HEK293 (cell line): ENCODE measurements around the gene SREBF1.
A peak's percentile ranks its signal among the peaks of the same experiment; 100 is the strongest.

Source experiments
- MZF1 ChIP-seq: fragments of 450-650 bp; formaldehyde crosslinking; IDR thresholded peaks from 2 replicates; pipeline ENCODE4 v1.5.1; 2017; ENCODE audit warnings: missing biosample characterization, missing genetic modification characterization, borderline replicate concordance
- OSR2 ChIP-seq: fragments of 450-650 bp; formaldehyde crosslinking; IDR thresholded peaks from 2 replicates; pipeline ENCODE4 v1.5.1; 2016; ENCODE audit warnings: missing biosample characterization, missing genetic modification characterization
- PRDM1 ChIP-seq: fragments of 450-650 bp; formaldehyde crosslinking; IDR thresholded peaks from 2 replicates; pipeline ENCODE4; 2016; ENCODE audit warnings: missing biosample characterization, missing genetic modification characterization
- SCRT1 ChIP-seq: fragments of 450-650 bp; formaldehyde crosslinking; IDR thresholded peaks from 2 replicates; pipeline ENCODE4 v1.5.1; 2016; ENCODE audit warnings: missing biosample characterization, missing genetic modification characterization, borderline replicate concordance
- SCRT2 ChIP-seq: fragments of 450-650 bp; formaldehyde crosslinking; IDR thresholded peaks from 2 replicates; pipeline ENCODE4 v1.5.1; 2016; ENCODE audit warnings: missing biosample characterization, missing genetic modification characterization
- ZBTB11 ChIP-seq: fragments of 450-650 bp; formaldehyde crosslinking; conservative IDR thresholded peaks from 2 replicates; pipeline ENCODE4 v1.5.1; 2016; ENCODE audit warnings: low read depth, missing biosample characterization, missing genetic modification characterization
- ZNF175 ChIP-seq: fragments of 450-650 bp; formaldehyde crosslinking; IDR thresholded peaks from 2 replicates; pipeline ENCODE4 v1.5.1; 2016; ENCODE audit warnings: missing biosample characterization, missing genetic modification characterization
- ZNF341 ChIP-seq: fragments of 450-650 bp; formaldehyde crosslinking; IDR thresholded peaks from 2 replicates; pipeline ENCODE4; 2016; ENCODE audit warnings: low read depth, missing biosample characterization, missing genetic modification characterization
- ZNF366 ChIP-seq: fragments of 450-650 bp; formaldehyde crosslinking; conservative IDR thresholded peaks from 2 replicates; pipeline ENCODE4 v1.5.1; 2016; ENCODE audit warnings: missing biosample characterization, missing genetic modification characterization
- ZNF404 ChIP-seq: fragments of 450-650 bp; formaldehyde crosslinking; IDR thresholded peaks from 2 replicates; pipeline ENCODE4 v1.5.1; 2017; ENCODE audit warnings: missing biosample characterization, missing genetic modification characterization
- ZNF530 ChIP-seq: fragments of 450-650 bp; formaldehyde crosslinking; IDR thresholded peaks from 2 replicates; pipeline ENCODE4 v1.5.1; 2016; ENCODE audit warnings: low read depth, missing biosample characterization, missing genetic modification characterization
- ZNF596 ChIP-seq: fragments of 450-650 bp; IDR thresholded peaks from 2 replicates; pipeline ENCODE4 v1.5.0; 2018; ENCODE audit warnings: missing biosample characterization, mild to moderate bottlenecking, missing genetic modification characterization, moderate library complexity
- ZNF610 ChIP-seq: fragments of 450-650 bp; formaldehyde crosslinking; IDR thresholded peaks from 2 replicates; pipeline ENCODE4 v1.5.1; 2016; ENCODE audit warnings: missing biosample characterization, missing genetic modification characterization, borderline replicate concordance
- ZNF660 ChIP-seq: fragments of 450-650 bp; IDR thresholded peaks from 2 replicates; pipeline ENCODE4 v1.5.1; 2018; ENCODE audit warnings: missing biosample characterization, mild to moderate bottlenecking, missing genetic modification characterization
- ZNF76 ChIP-seq: fragments of 450-650 bp; formaldehyde crosslinking; IDR thresholded peaks from 2 replicates; pipeline ENCODE4; 2016; ENCODE audit warnings: low read depth, missing biosample characterization, missing genetic modification characterization, borderline replicate concordance
- ZNF768 ChIP-seq: fragments of 450-650 bp; formaldehyde crosslinking; IDR thresholded peaks from 2 replicates; pipeline ENCODE4 v1.5.1; 2018; ENCODE audit warnings: missing biosample characterization, mild to moderate bottlenecking, missing genetic modification characterization
- ZNF843 ChIP-seq: fragments of 450-650 bp; formaldehyde crosslinking; IDR thresholded peaks from 2 replicates; pipeline ENCODE4 v1.5.1; 2016; ENCODE audit warnings: missing biosample characterization, missing genetic modification characterization
- TF ChIP-seq, protein P1 (sequence below): fragments of 450-650 bp; formaldehyde crosslinking; IDR thresholded peaks from 2 replicates; pipeline ENCODE4 v1.5.1; 2016; ENCODE audit warnings: missing biosample characterization, missing genetic modification characterization
- TF ChIP-seq, protein P2 (sequence below): fragments of 450-650 bp; formaldehyde crosslinking; IDR thresholded peaks from 2 replicates; pipeline ENCODE4 v1.5.0; 2017; ENCODE audit warnings: missing biosample characterization, missing genetic modification characterization, borderline replicate concordance
- TF ChIP-seq, protein P3 (sequence below): fragments of 450-650 bp; formaldehyde crosslinking; IDR thresholded peaks from 2 replicates; pipeline ENCODE4 v1.5.1; 2016; ENCODE audit warnings: missing biosample characterization, missing genetic modification characterization
- TF ChIP-seq, protein P4 (sequence below): fragments of 450-650 bp; formaldehyde crosslinking; IDR thresholded peaks from 2 replicates; pipeline ENCODE4 v1.5.1; 2016; ENCODE audit warnings: missing biosample characterization, missing genetic modification characterization, borderline replicate concordance

SREBF1 gene

GRCh38 chr17:17811381-17812210 lies 25.2 kb downstream of the SREBF1 start (continued):
- TF ChIP-seq, protein P1, sequence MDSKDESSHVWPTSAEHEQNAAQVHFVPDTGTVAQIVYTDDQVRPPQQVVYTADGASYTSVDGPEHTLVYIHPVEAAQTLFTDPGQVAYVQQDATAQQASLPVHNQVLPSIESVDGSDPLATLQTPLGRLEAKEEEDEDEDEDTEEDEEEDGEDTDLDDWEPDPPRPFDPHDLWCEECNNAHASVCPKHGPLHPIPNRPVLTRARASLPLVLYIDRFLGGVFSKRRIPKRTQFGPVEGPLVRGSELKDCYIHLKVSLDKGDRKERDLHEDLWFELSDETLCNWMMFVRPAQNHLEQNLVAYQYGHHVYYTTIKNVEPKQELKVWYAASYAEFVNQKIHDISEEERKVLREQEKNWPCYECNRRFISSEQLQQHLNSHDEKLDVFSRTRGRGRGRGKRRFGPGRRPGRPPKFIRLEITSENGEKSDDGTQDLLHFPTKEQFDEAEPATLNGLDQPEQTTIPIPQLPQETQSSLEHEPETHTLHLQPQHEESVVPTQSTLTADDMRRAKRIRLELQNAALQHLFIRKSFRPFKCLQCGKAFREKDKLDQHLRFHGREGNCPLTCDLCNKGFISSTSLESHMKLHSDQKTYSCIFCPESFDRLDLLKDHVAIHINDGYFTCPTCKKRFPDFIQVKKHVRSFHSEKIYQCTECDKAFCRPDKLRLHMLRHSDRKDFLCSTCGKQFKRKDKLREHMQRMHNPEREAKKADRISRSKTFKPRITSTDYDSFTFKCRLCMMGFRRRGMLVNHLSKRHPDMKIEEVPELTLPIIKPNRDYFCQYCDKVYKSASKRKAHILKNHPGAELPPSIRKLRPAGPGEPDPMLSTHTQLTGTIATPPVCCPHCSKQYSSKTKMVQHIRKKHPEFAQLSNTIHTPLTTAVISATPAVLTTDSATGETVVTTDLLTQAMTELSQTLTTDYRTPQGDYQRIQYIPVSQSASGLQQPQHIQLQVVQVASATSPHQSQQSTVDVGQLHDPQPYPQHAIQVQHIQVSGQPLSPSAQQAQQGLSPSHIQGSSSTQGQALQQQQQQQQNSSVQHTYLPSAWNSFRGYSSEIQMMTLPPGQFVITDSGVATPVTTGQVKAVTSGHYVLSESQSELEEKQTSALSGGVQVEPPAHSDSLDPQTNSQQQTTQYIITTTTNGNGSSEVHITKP (tag by site-specific recombination), result no peak; the same call in 1 of the 2 replicates
- TF ChIP-seq ZNF768 (tag by site-specific recombination) (no peak), ZNF404 (tag by site-specific recombination) (no peak), OSR2 (tag by site-specific recombination) (no peak), PRDM1 (tag by site-specific recombination) (no peak), ZNF596 (tag by site-specific recombination) (no peak), ZNF610 (tag by site-specific recombination) (no peak), ZBTB11 (no peak), ZNF175 (tag by site-specific recombination) (no peak), SCRT1 (tag by site-specific recombination) (peak; percentile 71), SCRT2 (tag by site-specific recombination) (peak; percentile 93), ZNF76 (tag by site-specific recombination) (no peak), ZNF843 (tag by site-specific recombination) (no peak), ZNF660 (tag by site-specific recombination) (no peak), ZNF366 (tag by site-specific recombination) (no peak), MZF1 (tag by site-specific recombination) (no peak), ZNF341 (tag by site-specific recombination) (peak; percentile 36; the same call in 1 of the 2 replicates), ZNF530 (tag by site-specific recombination) (no peak)
- TF ChIP-seq, protein P2, sequence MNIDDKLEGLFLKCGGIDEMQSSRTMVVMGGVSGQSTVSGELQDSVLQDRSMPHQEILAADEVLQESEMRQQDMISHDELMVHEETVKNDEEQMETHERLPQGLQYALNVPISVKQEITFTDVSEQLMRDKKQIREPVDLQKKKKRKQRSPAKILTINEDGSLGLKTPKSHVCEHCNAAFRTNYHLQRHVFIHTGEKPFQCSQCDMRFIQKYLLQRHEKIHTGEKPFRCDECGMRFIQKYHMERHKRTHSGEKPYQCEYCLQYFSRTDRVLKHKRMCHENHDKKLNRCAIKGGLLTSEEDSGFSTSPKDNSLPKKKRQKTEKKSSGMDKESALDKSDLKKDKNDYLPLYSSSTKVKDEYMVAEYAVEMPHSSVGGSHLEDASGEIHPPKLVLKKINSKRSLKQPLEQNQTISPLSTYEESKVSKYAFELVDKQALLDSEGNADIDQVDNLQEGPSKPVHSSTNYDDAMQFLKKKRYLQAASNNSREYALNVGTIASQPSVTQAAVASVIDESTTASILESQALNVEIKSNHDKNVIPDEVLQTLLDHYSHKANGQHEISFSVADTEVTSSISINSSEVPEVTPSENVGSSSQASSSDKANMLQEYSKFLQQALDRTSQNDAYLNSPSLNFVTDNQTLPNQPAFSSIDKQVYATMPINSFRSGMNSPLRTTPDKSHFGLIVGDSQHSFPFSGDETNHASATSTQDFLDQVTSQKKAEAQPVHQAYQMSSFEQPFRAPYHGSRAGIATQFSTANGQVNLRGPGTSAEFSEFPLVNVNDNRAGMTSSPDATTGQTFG (tag by site-specific recombination), result no peak
- TF ChIP-seq, protein P3, sequence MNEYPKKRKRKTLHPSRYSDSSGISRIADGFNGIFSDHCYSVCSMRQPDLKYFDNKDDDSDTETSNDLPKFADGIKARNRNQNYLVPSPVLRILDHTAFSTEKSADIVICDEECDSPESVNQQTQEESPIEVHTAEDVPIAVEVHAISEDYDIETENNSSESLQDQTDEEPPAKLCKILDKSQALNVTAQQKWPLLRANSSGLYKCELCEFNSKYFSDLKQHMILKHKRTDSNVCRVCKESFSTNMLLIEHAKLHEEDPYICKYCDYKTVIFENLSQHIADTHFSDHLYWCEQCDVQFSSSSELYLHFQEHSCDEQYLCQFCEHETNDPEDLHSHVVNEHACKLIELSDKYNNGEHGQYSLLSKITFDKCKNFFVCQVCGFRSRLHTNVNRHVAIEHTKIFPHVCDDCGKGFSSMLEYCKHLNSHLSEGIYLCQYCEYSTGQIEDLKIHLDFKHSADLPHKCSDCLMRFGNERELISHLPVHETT, result no peak
- TF ChIP-seq, protein P4, sequence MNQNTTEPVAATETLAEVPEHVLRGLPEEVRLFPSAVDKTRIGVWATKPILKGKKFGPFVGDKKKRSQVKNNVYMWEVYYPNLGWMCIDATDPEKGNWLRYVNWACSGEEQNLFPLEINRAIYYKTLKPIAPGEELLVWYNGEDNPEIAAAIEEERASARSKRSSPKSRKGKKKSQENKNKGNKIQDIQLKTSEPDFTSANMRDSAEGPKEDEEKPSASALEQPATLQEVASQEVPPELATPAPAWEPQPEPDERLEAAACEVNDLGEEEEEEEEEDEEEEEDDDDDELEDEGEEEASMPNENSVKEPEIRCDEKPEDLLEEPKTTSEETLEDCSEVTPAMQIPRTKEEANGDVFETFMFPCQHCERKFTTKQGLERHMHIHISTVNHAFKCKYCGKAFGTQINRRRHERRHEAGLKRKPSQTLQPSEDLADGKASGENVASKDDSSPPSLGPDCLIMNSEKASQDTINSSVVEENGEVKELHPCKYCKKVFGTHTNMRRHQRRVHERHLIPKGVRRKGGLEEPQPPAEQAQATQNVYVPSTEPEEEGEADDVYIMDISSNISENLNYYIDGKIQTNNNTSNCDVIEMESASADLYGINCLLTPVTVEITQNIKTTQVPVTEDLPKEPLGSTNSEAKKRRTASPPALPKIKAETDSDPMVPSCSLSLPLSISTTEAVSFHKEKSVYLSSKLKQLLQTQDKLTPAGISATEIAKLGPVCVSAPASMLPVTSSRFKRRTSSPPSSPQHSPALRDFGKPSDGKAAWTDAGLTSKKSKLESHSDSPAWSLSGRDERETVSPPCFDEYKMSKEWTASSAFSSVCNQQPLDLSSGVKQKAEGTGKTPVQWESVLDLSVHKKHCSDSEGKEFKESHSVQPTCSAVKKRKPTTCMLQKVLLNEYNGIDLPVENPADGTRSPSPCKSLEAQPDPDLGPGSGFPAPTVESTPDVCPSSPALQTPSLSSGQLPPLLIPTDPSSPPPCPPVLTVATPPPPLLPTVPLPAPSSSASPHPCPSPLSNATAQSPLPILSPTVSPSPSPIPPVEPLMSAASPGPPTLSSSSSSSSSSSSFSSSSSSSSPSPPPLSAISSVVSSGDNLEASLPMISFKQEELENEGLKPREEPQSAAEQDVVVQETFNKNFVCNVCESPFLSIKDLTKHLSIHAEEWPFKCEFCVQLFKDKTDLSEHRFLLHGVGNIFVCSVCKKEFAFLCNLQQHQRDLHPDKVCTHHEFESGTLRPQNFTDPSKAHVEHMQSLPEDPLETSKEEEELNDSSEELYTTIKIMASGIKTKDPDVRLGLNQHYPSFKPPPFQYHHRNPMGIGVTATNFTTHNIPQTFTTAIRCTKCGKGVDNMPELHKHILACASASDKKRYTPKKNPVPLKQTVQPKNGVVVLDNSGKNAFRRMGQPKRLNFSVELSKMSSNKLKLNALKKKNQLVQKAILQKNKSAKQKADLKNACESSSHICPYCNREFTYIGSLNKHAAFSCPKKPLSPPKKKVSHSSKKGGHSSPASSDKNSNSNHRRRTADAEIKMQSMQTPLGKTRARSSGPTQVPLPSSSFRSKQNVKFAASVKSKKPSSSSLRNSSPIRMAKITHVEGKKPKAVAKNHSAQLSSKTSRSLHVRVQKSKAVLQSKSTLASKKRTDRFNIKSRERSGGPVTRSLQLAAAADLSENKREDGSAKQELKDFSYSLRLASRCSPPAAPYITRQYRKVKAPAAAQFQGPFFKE, result no peak
